Right lobe of liver (tissue), 6 donors: ENCODE results near the gene LRTM2. TPM values are rescaled to one million over a fixed set of nuclear protein-coding genes. Genes with fewer than 3 reads are reported as not detected.

Experiments
- ATAC-seq, 4 donors: fragments of 200-7000 bp; cut with Tn5 transposase; one replicate each; pipeline ENCODE4 v1.9.1; 2020; ENCODE audit warnings: mild to moderate bottlenecking in 4 of 4, moderate library complexity in 4 of 4
- DNase-seq, 3 donors: peaks; one replicate each; pipeline ENCODE4 v3.0.0-alpha.2; 2020
- H3K27ac ChIP-seq, 3 donors: fragments of 200-600 bp; one replicate each; pipeline ENCODE4 v1.8.0; 2022
- H3K27me3 ChIP-seq, 2 donors: fragments of 200-600 bp; one replicate each; pipeline ENCODE4 v1.8.0; 2022
- H3K36me3 ChIP-seq, 4 donors: fragments of 200-600 bp; sonication (generic) in 1 of 4; one replicate each; pipeline versions ENCODE4 v1.5.1 to v1.8.0; 2017 to 2022; ENCODE audit warnings: control low read depth in 1 of 4
- H3K4me1 ChIP-seq, 4 donors: fragments of 200-600 bp; sonication (generic) in 1 of 4; one replicate each; pipeline versions ENCODE4 v1.5.1 to v1.8.0; 2017 to 2022; ENCODE audit warnings: control low read depth in 1 of 4
- H3K4me3 ChIP-seq, 3 donors: fragments of 200-600 bp; one replicate each; pipeline ENCODE4 v1.8.0; 2022
- H3K9me3 ChIP-seq, 4 donors: fragments of 200-600 bp; sonication (generic) in 1 of 4; one replicate each; pipeline versions ENCODE4 v1.5.1 to v1.8.0; 2017 to 2022; ENCODE audit warnings: control low read depth in 1 of 4
- CTCF ChIP-seq, 4 donors: fragments of 200-600 bp in 3 of 4; fragments of 450-650 bp in 1 of 4; IDR thresholded peaks; one replicate each; pipeline versions ENCODE4 v1.5.1 to v1.8.0; 2016 to 2022; ENCODE audit warnings: antibody characterized with exemption in 4 of 4, mild to moderate bottlenecking in 2 of 4
- POLR2A ChIP-seq: fragments of 450-650 bp; IDR thresholded peaks from one replicate; pipeline ENCODE4 v1.6.1; 2017; ENCODE audit warnings: antibody characterized with exemption, mild to moderate bottlenecking
- WGBS: methylation state at CpG from one replicate; pipeline ENCODE4 v1.1.6; 2018; ENCODE audit warnings: low coverage, low lambda C conversion rate; ENCODE audit not compliant: insufficient coverage; ENCODE audit errors: missing lambda C conversion rate; 5-methylcytosine and 5-hydroxymethylcytosine counted together
- intact Hi-C, 2 donors: fragments of 100-400 bp; cut with DNase I; formaldehyde crosslinking; loops; one replicate each; pipeline versions ENCODE4 v1.11.2 to v1.14.1; 2022
- total RNA-seq, 6 experiments: library from RNA; depleted of rRNA in 2 of 6; stranded (reverse); fragments of >200 nt in 2 of 6; fragmentation: NEBNext Ultra II Directional in 3 of 6; extraction: Animal tissue kit (Norgen Biotek cat#: 25700) in 3 of 6; gene quantifications; one replicate each; pipeline versions ENCODE4 v1.1.0 to v1.2.4, GENCODE V29; 2016 to 2023
- donor health status: DM: no; HTN: yes; CAD: no.
- donor health status: DM: no; HTN: no; CAD: no.
- donor health status: DM: no; HTN: no; CAD: no.
- donor health status: DM: no; HTN: yes; CAD: no.
- donor health status: DM: no; HTN: yes; CAD: no.

Gene LRTM2
- total RNA-seq, 6 experiments from 2014 or later, result not detected

GRCh38 chr12:1793426-1794210 is 26.7 kb upstream of the LRTM2 start:
- H3K4me1 ChIP-seq, result peaks cover 0 to 11% (median 0%) of the 10 kb centered on the region in 4 donors
- WGBS, result 74% methylated on average over 4 of the region's 26 CpGs
- H3K9me3 ChIP-seq, result no peaks in the 10 kb centered on the region
- H3K36me3 ChIP-seq, result no peaks in the 10 kb centered on the region
- TF ChIP-seq CTCF (IDR thresholded peaks at IDR 0.05) (no peak), POLR2A (no peak)
- no peaks in the 10 kb centered on the region for H3K27me3 ChIP-seq
- intact Hi-C loops, result loop anchor here (5.0 to 10.0 kb wide), 2 partner anchors 141 to 241 kb away; no protein-coding TSS in a partner anchor
- H3K4me3 ChIP-seq, result no peak overlapping the region
- DNase-seq (peak in 2 of 3 donors; percentile 18 to 43), ATAC-seq (no peak)
- H3K27ac ChIP-seq, result no peak overlapping the region

- TF ChIP-seq POLR2A (no peak), CTCF (IDR thresholded peaks at IDR 0.05) (no peak)
- intact Hi-C loops, result loop anchor here (5.0 to 10.0 kb wide), 4 partner anchors 142 to 488 kb away; no protein-coding TSS in a partner anchor
- DNase-seq (peak in 2 of 3 donors; percentile 39 to 41), ATAC-seq (no peak)
- Histone ChIP-seq H3K4me3 (no peak overlapping the region), H3K4me1 (peaks cover 0 to 11% (median 0%) of the 10 kb centered on the region in 4 donors), H3K27ac (no peak overlapping the region), H3K9me3 (no peaks in the 10 kb centered on the region), H3K27me3 (no peaks in the 10 kb centered on the region), H3K36me3 (no peaks in the 10 kb centered on the region)
- WGBS, result 65% methylated on average over 3 of the region's 15 CpGs
These were observed 25.8 kb upstream of the LRTM2 start for GRCh38 chr12:1794440-1795090.

DNA sequence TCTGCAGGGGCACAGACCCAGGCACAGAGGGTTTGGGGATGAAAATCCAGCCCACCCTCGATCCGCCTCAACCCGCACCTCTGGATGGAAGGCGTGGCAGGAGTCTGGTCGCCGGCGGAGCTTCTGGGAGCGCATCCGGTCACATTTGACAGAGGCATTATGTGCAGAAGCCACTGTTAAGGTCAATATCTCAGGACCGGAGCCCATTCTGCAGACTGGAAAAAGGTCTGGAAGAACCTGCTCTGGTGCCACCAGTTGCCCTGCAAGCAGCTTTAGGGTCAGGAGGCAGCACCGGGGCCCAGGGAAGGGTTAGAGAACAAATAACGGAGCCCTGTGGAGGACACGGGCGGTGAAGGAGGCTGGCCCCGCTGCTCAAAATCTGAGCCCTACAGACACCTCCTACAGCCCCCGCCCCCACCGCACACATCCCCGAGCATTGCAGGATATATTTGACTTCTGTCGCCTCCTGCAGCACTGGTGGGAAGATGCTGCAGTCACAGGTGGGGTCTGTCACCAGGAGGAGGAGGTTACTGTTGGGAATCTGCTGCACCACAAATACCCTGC is 25.1 kb upstream of the LRTM2 start:
- no peaks in the 10 kb centered on the region for H3K9me3 ChIP-seq
- ATAC-seq (no peak), DNase-seq (peak in 2 of 3 donors; percentile 47 to 55)
- no CpG with 5 or more reads among the region's 19 CpGs for WGBS
- intact Hi-C loops, result loop anchor here in 1 of 2 donors (5.0 to 10.0 kb wide), 3 partner anchors 142 to 487 kb away; no protein-coding TSS in a partner anchor
- no peak overlapping the region for H3K27ac ChIP-seq
- no peaks in the 10 kb centered on the region for H3K36me3 ChIP-seq
- H3K27me3 ChIP-seq, result no peaks in the 10 kb centered on the region
- H3K4me3 ChIP-seq, result no peak overlapping the region
- TF ChIP-seq POLR2A, result no peak
- TF ChIP-seq CTCF (IDR thresholded peaks at IDR 0.05), result no peak
- H3K4me1 ChIP-seq, result peaks cover 0 to 11% (median 0%) of the 10 kb centered on the region in 4 donors

DNA sequence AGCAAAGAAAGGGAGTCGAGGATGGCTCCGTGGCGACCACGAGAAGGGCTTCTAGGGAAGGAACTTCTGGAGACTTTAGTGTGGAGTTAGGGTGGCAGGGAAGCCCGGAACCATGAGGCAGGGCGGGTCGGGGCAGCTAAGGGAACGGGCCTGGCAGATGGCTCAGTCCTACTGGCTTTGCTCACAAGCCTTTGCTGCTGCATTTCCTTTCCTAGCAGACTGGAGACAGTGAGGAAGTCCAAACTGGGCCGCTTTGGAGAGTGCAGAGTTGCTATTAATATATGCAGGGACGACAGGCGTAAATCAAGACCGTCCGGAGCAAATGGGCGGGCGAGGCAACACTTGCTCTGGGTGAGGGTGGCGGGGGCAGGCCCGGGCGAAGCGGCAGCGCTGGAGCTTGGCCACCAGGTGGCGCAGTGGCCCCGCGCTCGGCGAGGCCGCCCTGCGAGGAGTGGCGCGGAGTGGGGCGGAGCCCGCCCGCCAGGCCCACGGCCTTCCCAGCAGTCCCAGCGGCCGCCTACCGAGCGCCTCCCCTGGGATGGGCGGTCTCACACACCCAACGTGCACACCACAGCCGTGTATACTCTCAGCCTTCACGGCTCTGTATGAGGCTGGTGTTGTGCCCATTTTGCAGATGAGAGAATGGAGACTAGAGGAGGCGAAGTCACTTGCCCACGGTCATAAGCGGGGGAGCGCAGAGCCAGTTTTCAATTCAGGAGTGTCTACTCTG is 24.4 kb upstream of the LRTM2 start:
- WGBS, result 1% methylated on average over 35 of the region's 45 CpGs
- peaks cover 0 to 11% (median 0%) of the 10 kb centered on the region in 4 donors for H3K4me1 ChIP-seq
- peak; percentile 89 to 95 (median 92) for ATAC-seq
- H3K27ac ChIP-seq, result peak overlapping the region; percentile 67 to 77 (median 70)
- no peaks in the 10 kb centered on the region for H3K36me3 ChIP-seq
- DNase-seq, result peak; percentile 95 to 96 (median 95)
- H3K27me3 ChIP-seq, result no peaks in the 10 kb centered on the region
- peak; percentile 99 to 100 (median 100) for TF ChIP-seq CTCF (IDR thresholded peaks at IDR 0.05)
- TF ChIP-seq POLR2A, result peak; percentile 75
- intact Hi-C loops, result loop anchor here in 1 of 2 donors (5.0 to 10.0 kb wide), 3 partner anchors 141 to 486 kb away; no protein-coding TSS in a partner anchor
- H3K4me3 ChIP-seq, result peak overlapping the region; percentile 62 to 81 (median 78)
- no peaks in the 10 kb centered on the region for H3K9me3 ChIP-seq
